Retina (tissue), 1 donor: Measurements from ENCODE around the gene GOLT1A.

Experiments used
- DNase-seq: peaks from one replicate; pipeline ENCODE4 v3.0.0-alpha.2; 2016

GOLT1A gene, protein sequence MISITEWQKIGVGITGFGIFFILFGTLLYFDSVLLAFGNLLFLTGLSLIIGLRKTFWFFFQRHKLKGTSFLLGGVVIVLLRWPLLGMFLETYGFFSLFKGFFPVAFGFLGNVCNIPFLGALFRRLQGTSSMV

DNA sequence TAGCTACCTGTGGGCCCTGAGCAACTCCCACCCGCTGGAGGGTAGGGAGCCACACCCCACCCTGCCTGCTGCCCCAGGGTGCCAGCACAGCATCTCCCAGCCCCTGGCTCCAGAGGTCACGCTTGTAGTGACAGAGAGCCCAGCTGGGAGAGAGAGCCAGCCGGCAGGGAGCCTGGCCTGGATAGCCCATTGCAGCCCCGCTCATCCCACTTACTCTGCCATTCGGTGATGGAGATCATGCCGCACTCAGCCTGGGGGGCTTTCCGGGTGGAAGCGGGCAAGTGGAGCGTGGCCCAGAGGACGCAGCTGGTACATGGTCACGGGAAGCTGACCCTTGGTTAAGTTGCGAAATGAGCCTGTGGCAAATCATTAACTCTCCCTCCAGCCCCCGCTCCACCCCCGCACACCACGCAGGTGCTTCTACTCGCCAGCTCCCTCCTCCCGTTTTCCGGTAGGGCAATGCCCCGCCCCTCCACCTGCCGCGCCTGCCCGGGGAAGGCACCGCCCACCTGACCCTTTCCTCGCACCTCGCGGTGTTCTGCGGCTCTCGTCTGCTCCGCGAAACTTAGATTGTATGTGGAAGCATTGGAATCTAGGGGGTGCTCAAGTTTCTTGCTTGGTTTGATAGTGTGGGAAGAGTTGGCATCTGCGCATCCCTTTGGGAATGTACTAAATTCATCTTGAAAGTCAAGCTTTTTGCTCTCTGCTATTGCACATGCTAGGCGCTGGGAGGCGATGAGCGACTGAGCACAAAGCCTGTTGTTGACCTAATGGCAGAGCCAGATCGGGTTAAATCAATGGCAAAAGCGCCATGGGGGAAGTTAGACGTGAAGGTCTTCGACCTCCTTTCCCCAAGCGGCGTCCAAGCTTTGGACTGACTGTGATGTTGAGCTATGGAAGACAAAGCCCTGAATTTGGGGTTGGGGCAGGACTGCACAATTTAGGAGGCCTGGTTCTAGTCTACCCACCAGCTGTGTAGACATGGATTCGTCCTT is at the start of gene GOLT1A:
GOLT1A (minus strand) TSS at position 321 of the 995 bp plus-strand sequence; CDS start at position 239, 82 bp downstream.
- peak; percentile 83 for DNase-seq

DNA sequence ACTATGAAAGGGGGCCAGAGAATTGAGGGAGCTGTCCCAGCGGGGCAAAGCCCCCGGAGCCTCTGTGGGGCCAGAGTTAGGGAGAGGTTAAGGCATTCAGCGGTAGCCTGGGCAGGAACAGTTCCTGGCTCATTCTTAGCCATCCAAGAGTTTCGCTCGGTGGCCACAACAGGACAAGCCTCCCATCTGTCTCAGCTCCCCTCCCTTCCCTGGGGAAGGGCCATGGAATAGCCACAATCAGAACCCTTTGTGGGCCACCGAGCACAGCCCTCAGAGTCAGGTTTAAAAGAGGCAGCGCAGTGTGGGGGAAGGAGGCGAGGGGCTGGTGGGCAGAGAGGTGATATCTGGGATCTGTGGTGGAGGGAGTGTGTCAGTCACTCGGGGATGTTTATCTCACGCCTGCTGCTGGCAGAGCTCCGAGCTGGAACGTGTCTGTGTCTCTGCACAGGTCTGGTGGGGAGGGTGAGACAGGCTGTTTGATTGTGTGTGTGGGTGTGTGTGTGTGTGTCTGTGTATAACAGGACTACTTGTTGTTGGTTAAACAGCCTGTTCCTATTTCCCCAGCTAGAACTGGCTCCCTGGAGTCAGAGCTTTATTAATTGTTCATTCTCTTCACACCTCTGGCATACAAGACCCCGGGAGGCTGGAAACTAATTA is 49.6 kb upstream of the GOLT1A start:
- DNase-seq: peak; percentile 61

DNA sequence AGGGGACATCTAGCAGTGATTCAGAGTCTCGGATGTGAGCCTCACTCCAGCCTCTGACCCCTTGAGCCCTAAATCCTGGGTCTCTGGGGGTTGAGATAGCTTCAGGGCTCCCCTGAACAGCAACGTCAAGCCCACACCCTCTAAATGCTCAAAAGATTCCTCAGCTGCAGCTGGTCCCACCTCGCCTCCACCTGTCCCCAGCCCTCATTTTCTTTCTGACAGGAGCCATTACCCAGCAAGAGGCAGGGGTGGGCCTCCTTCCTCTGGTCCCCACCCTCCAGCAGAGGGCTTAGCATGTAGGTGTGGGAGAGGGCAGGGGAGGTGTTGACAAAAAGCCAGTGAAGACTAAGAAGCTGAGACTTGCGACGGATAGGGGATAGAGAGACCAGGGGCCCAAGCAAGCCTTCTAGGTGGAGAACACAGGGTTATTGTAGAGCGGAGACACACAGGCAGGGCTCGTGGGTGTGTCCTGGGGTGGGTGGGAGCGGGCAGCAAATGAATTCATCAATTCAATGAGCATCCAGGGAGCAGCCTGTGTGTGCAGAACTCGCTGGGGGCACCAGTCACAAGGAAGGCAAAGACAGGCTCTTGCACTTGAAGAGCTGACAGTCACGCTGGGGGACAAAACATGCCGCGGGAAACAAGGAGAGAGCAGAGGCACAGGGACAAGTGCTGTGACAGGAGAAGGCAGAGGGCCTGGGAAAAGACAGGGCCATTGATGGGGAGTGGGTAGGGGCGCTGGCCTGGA is 48.9 kb upstream of the GOLT1A start:
- DNase-seq: no peak

DNA sequence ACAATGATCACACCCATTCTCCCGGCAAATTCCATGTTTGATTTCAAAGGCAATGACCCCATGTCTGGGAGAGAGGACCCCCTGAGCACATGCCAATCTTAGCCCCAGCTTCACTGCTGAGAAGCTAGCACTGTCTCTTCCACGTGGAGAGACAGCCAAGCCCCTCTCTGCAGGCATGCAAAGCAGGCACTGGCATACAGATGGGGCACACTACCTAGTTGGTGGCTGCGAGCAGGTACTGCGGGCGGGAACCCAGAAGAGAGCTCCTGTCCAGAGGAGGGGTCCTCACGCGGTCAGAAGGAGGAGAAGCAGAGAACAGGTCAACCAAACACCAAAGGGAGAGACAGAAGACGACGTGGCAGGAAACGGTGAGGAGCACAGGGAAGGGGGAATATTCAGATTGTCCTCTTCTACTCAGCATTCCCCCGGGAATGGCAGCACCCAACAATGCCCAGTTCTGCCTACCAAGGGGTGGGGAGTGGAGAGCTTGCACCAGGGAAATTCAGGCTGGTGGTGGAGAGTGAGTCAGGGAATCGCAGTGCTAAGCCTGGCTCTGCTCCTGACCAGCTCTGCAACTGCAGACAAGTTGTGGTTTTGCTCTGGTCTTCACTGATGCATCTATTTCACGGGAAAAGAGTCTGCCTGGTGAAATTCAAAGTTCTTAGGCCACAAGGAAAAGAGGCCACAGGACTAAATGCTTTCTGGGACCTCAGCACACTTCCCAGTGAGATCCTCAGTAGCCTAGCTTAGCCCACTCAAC is 48.1 kb upstream of the GOLT1A start:
- no peak for DNase-seq

DNA sequence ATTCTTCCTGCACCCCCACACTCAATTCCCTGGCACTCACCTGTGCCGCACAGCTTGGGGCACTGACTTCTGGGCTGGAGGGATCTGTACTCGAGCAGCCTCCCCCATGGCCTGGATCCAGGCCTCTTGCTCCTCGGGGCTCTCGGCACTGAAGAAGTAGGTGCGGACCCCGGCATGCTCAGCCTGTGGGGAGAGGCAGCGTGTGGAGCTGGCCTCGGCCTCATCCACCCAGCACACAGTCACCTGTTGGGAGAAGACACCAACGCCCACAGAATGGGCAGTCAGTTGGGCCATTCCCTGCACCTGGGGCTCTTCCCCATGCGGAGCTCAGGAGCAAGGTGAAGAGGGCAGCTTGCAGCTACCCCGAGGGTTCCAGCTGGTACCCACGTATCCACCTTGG is 47.5 kb upstream of the GOLT1A start:
- no peak for DNase-seq

DNA sequence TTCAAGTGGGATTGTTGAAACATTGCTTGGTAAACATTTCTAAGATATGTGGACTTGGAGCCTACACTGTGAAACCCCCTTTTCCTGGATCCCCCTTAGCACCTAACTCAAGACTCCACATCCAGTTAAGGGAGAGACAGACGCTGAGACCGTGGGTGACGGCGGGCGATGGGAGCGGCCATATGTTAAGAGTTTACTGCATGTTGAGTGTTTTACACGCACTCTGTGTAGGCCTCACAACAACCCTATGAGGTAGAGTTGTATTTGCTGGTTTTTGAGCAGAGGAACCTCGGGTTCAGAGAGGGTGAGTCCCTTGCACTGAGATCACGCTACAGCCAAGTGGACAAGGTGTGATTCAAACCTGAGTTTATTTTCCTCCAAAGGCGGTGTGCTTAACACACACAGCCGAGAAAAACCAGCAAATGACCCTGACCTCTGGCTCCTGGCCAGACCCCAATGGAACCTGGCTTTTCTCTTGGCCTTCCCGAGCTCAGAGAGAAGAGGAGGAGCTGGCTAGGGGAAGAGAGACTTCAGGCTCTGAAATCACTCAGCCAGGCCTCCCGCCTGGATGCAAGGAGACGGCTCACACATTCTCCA is 46.9 kb upstream of the GOLT1A start:
- DNase-seq: no peak

DNA sequence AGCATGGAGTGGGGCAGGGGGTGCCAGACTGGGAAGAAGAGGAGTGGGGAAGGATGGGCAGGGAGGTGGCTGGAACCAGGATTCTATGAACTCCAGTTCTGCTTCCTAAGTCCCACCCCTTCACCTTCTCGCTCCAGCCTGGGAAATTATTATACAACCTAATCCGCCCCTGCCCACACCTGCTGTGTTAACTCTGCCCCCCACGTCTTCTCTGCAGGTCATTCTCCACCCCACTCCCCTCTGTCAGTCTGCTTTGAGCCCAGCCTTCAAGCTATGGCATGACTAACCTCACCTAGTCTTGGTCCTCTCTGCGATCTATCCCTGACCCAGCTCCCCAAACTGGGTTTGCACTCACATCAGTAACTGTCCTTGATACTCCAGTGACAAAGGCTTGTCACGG is 46.0 kb upstream of the GOLT1A start:
- DNase-seq: no peak

DNA sequence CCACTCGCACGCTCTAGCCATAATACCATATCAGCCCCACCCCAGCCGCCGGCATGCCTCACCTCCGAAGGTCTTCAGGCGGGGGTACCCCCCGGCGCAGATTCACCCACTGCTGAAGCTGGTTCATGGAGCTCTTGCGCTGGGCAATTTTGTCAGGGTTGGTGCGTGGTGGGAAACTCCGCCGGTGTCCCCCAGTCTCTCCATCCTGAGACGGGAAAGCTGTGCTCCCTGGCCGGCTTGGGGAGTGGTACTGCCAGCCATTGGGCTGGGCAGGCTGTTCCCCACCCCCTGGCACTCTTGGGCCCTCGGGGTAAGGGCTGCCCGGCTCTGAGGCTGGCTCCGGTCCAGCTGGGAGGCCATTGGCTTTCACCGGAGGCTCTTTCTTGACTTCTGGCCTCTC is 45.4 kb upstream of the GOLT1A start:
- DNase-seq: no peak

DNA sequence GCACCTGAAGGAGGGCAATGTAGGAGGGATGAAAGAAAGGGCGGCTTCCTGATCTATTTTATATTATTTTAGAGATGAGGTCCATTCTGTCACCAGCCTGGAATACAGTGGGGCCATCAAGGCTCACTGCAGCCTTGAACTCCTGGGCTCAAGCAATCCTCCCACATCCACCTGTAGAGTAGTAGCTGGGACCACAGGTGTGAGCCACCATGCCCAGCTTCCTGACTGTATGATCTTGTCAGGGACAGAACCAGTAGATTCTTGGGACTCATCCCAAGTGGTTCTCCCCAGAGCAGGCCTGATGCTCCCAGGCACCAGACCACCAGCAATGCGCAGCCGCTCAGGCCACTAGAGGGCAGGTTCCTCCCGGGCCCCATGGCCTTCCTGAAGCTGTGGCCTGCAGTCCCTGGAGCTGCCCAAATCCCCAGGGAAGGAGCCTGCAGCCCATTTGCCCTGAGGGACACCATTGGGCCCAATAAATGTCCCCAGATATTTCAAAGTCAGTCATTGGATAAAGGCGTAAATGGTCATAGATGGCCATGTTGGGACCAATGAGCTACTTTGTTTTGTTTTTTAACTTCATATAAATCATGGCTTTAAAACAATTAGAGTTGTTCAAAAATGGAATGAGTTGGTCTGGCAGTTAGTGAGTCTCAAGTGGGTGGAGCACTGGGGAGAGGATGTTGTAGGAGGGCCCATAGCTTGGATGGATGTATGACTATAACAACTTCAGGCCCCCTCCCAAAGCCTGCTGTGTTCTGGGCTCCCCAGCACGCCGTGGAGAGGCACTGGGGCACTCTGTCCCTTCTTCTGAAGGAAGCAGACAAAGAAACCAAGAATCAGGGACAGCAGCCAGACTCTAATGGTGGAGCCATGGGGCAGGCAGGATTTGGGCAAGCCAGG is 44.7 kb upstream of the GOLT1A start:
- DNase-seq: peak; percentile 65

DNA sequence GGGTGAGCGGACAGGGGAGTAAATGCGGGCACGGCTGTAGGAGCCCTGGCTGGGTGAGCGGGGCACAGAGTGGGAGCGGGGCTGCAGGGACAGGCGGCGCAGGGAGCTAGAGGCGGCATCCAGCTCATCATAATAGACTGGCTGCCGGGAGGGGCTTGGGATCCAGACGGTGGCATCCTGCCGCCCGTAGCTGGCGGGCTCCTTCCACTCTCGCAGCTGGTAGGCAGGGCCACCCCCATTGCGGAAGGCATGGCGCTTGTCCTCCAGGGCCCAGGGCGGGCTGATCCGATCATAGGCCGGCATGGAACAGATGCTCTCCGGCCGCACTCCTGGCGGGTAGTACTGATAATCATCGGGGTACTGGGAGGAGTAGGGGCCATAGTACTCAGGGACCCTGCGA is 43.7 kb upstream of the GOLT1A start:
- no peak for DNase-seq

DNA sequence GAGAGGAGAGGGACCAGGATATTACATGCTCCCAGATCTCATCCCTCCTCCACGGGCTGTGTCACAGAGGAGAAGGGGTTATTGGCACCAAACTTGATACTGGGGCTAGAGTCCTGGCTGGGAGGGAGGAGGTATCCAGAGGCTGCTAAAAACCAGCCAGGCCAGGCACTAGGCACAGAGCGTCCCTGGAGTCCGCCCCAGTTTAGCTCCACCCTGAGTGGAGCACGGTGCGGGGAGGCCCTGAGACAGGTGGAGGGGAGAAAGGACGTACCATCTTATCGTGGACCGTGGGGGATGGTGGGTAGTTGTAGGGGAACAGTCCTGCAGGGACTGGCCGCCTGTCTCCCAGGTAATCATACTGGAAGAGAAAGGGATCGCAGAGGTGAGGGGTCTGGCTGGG is 42.7 kb upstream of the GOLT1A start:
- DNase-seq: no peak

DNA sequence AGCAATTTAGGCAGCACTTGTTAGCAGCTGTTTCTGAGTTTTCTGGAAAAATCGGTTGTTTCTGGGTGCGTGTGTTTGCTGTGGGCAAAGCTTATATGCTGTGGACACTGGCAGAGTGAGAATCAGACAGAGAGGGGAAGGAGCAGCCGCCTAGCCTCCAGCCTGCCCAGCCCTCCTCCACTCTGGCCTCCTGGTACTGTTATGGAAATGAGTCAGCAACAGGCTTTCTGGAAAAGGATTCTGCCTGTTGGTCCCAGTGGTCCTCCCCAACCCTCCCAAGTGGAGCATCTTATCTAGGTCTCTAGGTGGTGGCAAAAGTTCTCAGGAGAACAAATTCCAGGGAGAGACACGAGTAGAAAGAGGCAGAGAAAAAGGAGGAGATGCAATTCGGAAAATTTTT is 42.2 kb upstream of the GOLT1A start:
- DNase-seq: no peak

DNA sequence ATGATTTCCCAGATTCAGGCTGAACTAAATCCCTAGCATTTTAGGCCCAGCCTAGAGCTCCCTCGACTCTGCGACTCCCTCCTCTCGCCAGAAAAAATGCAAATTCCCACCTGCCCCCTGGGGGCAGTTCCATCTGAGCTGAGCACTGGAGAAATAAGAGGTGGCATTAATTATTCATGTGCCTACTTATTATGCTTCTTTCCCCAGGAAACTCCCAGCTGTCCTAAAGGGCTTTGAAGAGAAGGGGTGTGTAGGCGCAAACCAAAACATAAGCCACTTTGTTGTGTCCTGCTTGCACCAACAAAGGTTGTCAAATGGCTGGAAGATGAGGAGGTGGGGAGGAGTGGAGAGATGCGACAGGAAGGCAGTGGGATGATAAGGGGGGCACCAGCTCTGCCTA is 41.4 kb upstream of the GOLT1A start:
- DNase-seq: no peak

DNA sequence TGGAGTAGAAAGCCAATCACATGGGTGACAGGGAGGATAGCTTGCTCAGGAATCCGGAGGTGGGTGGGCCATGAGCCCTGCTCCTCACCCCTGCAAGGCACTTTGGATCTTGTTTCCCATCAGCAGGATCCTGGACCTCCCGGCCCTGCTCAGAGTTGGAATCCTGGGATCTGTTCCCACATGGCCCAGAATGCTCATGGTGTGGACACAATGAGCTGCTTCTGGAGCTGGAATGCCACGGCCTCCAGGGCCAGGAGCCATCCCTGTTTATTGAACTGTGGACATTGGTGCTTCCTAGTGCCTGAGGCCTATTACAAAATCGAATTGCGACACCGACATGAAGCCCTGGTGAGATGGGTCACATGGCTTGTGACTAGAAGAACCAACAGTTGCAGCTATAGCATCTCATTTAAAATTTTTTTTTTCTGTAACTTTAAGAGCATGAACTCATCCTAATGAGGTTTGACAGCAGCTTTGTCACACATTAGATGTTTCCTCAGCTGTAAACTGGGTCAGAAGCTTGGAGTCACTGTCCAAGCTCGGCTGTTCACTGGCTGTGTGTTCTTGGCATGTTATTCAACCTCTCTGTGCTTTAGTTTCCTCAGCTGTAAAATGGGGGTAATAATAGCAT is 40.4 kb upstream of the GOLT1A start:
- peak; percentile 28 for DNase-seq

DNA sequence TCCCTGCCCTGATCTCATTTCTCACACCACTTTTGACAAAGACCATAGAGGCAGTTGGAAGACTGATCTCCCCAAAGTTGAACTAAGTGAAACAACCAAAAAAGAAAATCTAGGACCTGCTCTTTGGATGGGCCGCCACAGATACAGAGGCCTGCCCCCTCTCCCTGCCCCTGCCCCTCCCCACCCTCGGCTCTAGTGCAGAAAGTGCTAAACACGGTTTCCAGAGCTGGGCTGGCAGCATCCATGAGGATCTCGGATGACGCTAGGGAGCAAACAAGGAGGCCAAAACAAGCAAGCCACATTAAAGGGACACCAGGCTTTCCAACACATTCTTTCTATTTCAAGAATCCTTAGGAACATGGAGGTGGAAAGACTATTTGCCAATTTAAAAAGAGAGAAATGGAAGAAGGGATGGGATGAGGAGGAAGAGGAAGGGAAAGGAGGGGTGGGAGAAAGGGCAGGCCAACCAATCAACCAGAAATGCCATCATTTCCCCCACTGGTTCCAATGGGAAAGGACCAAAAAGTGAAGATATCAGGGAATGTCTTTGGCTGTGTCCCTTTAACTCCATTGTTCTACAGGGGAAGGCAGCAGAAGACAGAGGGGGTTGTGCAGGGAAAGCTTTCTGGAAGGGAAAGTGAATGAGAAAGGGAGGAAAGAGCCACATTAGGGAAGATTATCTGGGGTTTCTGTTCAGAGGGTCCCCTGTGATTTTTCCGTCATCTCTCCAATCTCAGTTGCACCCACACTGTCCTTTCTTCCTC is 38.3 kb upstream of the GOLT1A start:
- no peak for DNase-seq

DNA sequence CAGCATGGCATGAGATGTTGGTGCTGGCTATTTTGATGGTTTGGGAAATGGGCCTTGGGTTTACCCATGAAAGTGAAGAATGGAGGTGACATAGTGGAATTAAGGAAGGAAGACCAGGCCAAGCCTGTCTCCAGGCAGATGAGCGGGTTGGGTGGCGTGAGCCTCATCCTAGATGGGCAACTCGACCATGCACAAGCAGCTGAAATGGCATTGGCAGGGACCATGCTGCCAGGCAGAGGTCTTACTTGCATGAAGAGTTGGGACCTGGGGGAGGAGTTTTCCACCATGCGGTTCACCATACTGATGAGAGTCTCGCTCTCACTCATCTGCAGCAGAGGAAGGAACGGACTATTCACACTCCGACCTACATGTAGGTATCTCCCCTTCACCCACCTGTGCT is 37.5 kb upstream of the GOLT1A start:
- no peak for DNase-seq

DNA sequence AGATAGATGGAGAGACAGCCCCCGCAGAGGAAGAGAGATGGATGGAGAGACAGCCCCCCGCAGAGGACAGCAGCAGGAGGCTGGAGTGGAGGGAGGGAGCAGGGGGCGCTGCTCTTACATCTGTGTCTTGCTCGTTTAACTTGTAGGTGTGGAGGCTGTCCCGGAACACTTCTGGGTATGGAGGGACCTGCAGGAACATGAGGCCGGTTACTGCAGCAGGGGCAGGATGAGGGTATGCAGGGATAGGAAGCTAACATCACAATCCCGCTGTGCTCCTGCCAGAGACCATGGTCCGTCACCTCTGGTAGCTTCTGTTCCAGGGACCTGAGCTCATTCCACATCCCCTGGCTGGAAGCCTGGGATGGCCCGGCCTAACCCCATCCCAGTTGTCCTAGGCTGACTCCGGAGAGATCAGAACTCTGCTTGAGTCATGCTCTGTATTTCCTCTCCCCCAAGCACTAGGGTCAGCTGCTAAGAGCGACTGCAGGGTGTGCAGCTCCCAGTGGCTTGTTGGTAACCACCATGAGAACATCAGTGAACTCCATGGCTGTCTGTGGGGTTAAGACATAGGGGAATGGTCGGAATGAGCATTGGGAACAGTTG is 36.7 kb upstream of the GOLT1A start:
- DNase-seq: no peak

DNA sequence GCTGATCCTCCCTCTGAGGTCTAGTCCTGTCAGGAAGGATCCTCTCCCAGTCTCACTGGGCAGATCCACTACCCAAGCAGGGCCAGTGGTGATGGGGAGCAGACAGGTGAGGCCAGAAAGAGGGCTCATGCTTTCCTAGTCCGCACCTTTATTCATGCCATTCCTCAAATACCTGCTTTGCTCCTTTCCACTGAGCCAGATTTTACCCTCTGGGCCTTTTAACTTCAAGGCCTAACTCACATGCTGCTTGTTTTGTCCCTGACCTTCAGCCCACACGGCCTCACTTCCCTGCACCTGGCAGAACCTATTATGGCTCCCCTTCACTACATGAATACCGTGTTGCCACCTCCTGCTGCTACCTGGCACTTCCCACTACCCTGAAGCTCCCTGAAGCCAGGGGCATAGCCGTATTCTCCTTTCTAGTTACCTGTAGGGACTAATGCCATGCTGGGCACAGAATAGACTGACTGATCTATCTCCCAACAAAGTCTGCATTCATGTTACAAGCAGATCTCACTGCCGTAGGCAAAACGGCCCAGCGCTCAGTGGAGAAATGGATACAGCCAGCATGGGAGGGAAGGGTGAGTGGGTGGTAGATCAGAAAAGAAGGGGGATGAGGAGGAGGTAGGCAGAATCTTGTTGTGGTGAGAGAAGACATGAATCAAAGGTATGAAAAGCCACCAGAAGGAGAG is 36.1 kb upstream of the GOLT1A start:
- no peak for DNase-seq
